ACC112 (cell line): ENCODE results near the gene HPSE.
"Not testable (repeated sequence)": the region's sequence is repeated elsewhere in the genome, so short reads cannot be mapped to it uniquely, and the experiment has no call there.

Source experiments
- H2AFZ ChIP-seq: fragments of 200-600 bp; sonication (generic); one replicate; pipeline ENCODE4 v1.6.0; 2017; ENCODE audit warnings: antibody characterized with exemption, low read length; ENCODE audit not compliant: unreplicated experiment
- H3K27ac ChIP-seq: fragments of 200-600 bp; sonication (generic); 2 replicates; pipeline ENCODE4 v1.5.1; 2014; ENCODE audit warnings: low read depth, mild to moderate bottlenecking, antibody characterized with exemption, low read length, moderate library complexity
- H3K27me3 ChIP-seq: fragments of 200-600 bp; sonication (generic); 2 replicates; pipeline ENCODE4 v1.6.1; 2014; ENCODE audit warnings: mild to moderate bottlenecking, antibody characterized with exemption, low read length, moderate library complexity, mixed read lengths; ENCODE audit not compliant: insufficient read depth
- H3K36me3 ChIP-seq: fragments of 200-600 bp; sonication (generic); 2 replicates; pipeline ENCODE4 v1.6.1; 2016; ENCODE audit warnings: mild to moderate bottlenecking, antibody characterized with exemption, low read length, moderate library complexity, mixed read lengths; ENCODE audit not compliant: insufficient read depth
- H3K4me1 ChIP-seq: fragments of 200-600 bp; sonication (generic); one replicate; pipeline ENCODE4 v1.6.1; 2016; ENCODE audit warnings: low read length, mixed read lengths; ENCODE audit not compliant: insufficient read depth, unreplicated experiment, control insufficient read depth
- H3K4me3 ChIP-seq: fragments of 200-600 bp; sonication (generic); 2 replicates; pipeline ENCODE4 v1.5.1; 2014; ENCODE audit warnings: mild to moderate bottlenecking, low read depth, low read length
- H3K79me2 ChIP-seq: fragments of 200-600 bp; sonication (generic); one replicate; pipeline ENCODE4 v1.6.0; 2016; ENCODE audit warnings: low read length; ENCODE audit not compliant: control insufficient read depth, unreplicated experiment, insufficient read depth

Gene HPSE

DNA sequence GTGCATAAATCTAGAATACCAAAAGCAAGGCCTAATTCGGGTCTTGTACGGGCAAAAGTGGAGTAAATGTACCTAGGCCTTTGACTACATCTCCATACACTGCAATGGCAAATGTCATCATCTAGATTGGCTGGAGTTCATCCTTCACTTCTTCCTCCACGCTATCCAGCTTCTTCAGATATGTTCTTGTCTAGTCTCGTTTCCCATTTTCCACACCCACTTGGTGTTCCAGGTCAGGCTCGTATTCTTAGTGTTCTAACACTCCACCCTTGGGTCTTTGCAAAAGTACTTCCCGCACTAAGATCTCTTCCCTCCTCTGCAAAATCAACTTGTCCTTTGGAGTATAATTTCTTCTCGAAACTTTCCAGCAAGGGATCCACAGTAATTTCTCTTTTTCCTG is 51.5 kb downstream of the HPSE start:
- Histone ChIP-seq H3K27ac (no peak overlapping the region), H3K4me1 (peaks cover 28% of the 10 kb centered on the region), H3K79me2 (peaks cover 26% of the 10 kb centered on the region), H3K27me3 (no peaks in the 10 kb centered on the region), H3K36me3 (peaks cover 3% of the 10 kb centered on the region; the same call in 1 of the 2 replicates), H2AFZ (no peak overlapping the region), H3K4me3 (peak overlapping the region; percentile 82)

DNA sequence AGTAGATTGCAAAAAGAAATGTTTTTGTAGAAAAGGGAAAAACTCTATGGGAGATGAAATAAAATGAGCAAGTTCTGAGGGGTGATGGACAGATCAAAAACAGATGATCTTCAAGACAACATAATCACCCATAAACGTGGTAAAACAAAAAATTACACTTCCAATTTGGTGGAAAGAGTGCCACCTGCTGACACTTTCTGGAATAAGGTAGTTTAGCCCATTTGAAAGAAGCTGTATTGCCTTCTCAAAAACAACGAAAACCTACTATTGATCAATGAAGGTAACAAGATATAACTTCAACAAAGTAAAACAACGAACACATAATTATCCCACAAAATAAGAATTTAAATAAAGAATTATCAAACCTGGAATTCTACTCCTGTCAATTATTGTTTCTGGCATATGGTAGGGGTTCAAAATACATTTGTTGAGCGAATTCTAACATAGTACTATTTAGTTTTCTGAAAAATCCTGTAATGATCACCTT is 52.6 kb downstream of the HPSE start:
- no peak overlapping the region for H2AFZ ChIP-seq
- peaks cover 26% of the 10 kb centered on the region for H3K79me2 ChIP-seq
- H3K4me1 ChIP-seq = peaks cover 28% of the 10 kb centered on the region
- no peak overlapping the region for H3K27ac ChIP-seq
- no peaks in the 10 kb centered on the region for H3K27me3 ChIP-seq
- H3K4me3 ChIP-seq = peak overlapping the region; percentile 22
- H3K36me3 ChIP-seq = peaks cover 3% of the 10 kb centered on the region; the same call in 1 of the 2 replicates

DNA sequence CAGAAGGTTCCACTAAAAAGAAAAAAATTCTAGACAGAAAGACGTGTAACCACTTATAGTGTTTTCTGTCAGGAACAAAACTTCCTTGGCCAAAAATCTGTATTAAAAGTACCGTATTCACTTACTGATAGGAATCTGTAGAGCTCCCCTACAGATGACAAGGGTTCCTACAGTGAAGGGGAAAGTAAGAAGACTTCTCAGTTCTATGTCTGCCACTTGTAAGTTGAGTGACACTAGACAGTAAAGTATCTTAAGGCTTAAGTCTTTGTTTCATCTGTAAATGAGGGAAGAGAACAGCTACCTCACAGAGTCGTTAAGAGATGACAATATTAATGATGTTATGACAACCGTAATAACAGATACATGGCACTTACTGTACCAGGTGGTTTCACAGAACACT is 53.3 kb downstream of the HPSE start:
- H3K4me3 ChIP-seq = peak overlapping the region; percentile 22
- H2AFZ ChIP-seq = no peak overlapping the region
- no peak overlapping the region for H3K27ac ChIP-seq
- peaks cover 3% of the 10 kb centered on the region; the same call in 1 of the 2 replicates for H3K36me3 ChIP-seq
- H3K4me1 ChIP-seq = peaks cover 28% of the 10 kb centered on the region
- peaks cover 26% of the 10 kb centered on the region for H3K79me2 ChIP-seq
- no peaks in the 10 kb centered on the region for H3K27me3 ChIP-seq

DNA sequence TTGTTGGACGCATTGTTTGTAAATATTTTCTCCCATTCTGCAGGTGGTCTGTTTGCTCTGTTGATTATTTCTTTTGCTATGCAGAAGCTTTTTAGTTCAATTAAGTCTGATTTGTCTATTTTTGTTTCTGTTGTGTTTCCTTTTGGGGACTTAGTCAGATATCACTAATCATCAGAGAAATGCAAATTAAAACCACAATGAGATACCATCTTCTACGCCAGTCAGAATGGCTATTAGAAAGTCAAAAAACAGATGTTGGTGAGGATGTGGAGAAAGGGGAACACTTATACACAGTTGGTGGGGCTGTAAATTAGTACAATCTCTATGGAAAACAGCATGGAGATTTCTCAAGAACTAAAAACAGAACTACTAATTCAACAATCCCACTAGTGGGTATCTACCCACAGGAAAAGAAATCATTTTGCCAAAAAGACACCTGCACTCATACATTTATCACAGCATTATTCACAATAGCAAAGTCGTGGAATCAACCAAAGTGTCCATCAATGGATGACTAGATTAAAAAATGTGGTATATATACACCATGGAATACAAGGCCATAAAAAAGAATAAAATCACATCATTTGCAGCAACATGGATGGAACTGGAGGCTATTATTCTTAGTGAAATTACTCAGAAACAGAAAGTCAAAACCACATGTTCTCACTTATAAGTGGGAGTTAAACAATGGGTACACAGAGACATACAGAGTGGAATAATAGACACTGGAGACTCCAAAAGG is 58.2 kb downstream of the HPSE start:
- no peaks in the 10 kb centered on the region for H3K27me3 ChIP-seq
- peaks cover 6% of the 10 kb centered on the region for H3K79me2 ChIP-seq
- H3K4me1 ChIP-seq = peaks cover 6% of the 10 kb centered on the region
- no peak overlapping the region for H3K4me3 ChIP-seq
- H3K27ac ChIP-seq = no peak overlapping the region
- H2AFZ ChIP-seq = no peak overlapping the region
- peaks cover 12% of the 10 kb centered on the region for H3K36me3 ChIP-seq

DNA sequence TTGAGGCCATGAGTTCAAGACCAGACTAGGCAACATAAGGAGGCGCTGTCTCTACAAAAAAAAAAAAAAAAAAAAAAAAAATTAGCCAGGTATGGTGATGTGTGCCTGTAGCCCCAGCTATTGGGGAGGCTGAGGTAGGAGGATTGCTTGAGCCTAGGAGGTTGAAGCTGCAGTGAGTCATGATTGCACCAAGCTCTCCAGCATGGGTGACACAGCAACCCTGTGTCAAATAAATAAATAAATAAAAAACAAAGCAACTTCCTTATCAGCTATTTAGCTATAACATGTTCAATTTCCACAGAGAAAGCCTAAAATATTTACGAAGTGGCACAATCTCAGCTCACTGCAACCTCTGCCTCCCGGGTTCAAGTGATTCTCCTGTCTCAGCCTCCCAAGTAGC is 60.7 kb downstream of the HPSE start:
- not testable (repeated sequence) for H2AFZ ChIP-seq, H3K27ac ChIP-seq, H3K4me3 ChIP-seq, H3K79me2 ChIP-seq, H3K27me3 ChIP-seq
- Histone ChIP-seq H3K36me3 (peaks cover 12% of the 10 kb centered on the region), H3K4me1 (peaks cover 11% of the 10 kb centered on the region)

DNA sequence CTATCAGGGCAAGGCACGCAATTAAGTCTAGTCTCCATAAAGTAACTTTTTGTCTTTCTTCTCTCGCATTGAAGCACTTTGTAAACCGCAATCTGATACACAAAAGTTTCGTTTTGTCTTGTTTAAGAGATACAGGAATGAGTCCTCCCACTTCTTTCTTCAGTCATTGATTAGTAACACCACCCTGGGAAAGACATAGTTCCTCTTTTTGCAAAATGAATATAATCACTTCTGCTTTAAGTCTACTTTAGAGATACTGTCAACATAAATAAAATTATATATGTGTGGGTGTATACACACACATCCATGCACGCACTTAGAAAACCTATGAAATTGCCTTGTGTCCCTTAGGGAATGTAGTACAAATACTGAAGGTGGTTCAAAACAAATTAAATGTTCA is 61.7 kb downstream of the HPSE start:
- H3K27ac ChIP-seq = no peak overlapping the region
- H3K4me3 ChIP-seq = no peak overlapping the region
- no peaks in the 10 kb centered on the region for H3K79me2 ChIP-seq
- H2AFZ ChIP-seq = no peak overlapping the region
- H3K36me3 ChIP-seq = peaks cover 9% of the 10 kb centered on the region
- H3K27me3 ChIP-seq = no peaks in the 10 kb centered on the region
- peaks cover 21% of the 10 kb centered on the region for H3K4me1 ChIP-seq

DNA sequence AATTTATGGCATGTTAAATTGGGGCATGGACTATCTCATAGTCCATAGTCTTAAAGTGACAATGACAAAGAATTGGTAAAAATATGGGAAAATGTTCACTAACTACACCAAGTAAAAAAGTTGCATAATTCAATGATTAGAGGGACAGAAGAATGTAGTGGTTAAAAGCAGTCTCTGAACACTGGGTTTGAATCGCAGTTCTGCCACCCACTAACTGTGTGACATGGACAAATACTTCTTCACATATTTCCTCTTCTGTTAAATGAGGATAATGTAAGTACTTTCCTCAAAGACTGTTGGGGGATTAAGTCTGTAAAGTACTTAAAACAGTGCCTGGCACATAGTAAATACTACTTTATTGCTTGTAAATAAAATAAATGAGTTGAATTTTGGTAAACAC is 65.4 kb downstream of the HPSE start:
- H3K4me3 ChIP-seq = no peak overlapping the region
- no peak overlapping the region for H2AFZ ChIP-seq
- H3K27me3 ChIP-seq = no peaks in the 10 kb centered on the region
- no peaks in the 10 kb centered on the region for H3K79me2 ChIP-seq
- H3K36me3 ChIP-seq = peaks cover 9% of the 10 kb centered on the region
- H3K27ac ChIP-seq = peak overlapping the region; percentile 15; the same call in 1 of the 2 replicates
- peaks cover 37% of the 10 kb centered on the region for H3K4me1 ChIP-seq

DNA sequence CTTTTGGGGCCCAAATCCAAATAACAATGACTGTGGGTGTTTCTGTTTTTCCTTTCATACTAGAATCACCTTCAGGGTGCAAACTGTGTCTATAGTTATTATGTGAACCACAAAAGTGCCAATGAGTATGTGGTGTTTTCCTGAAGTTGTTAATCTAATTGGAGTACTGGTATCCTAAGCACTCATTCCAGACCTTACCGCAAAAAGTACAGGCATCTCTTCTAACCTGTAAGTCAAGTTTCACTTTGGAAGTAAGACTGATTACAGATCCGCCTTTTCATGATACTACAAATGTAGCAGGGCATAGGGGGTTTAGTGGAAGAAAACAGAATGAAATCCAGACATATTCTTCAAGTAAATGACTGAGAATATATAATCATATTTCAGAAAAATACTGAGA is 66.2 kb downstream of the HPSE start:
- peaks cover 9% of the 10 kb centered on the region for H3K36me3 ChIP-seq
- no peaks in the 10 kb centered on the region for H3K27me3 ChIP-seq
- peaks cover 37% of the 10 kb centered on the region for H3K4me1 ChIP-seq
- H2AFZ ChIP-seq = no peak overlapping the region
- peak overlapping the region; percentile 5; the same call in 1 of the 2 replicates for H3K4me3 ChIP-seq
- H3K27ac ChIP-seq = peak overlapping the region; percentile 71
- no peaks in the 10 kb centered on the region for H3K79me2 ChIP-seq

DNA sequence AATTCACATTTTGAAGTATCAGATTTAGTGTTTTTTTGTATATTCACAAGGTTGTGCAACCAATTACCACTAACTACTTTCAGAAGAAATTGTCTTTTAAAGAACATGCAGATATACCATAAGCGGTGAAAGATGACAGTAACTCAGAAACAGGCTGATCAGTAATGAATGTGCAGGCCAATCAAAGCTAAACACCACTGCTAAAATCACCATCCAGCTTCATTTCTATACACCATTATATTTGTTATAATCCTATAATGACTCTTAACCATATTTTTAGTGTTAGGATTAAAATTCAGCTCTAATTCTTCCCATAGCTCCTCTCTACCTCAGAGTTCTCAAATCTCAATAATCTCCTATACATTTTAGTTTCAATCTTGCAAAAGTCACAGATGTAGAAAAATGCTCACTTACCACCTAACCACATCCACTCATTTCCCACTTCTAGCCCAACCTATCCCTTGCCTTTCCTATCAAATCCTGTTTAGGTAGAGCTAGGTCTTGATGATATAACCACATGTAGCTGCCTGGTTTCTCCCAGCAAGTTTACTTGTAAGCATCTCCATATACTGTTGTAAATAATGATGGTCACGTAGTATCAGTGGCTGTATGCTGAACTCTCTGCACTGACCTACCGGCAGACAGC is 66.7 kb downstream of the HPSE start:
- peaks cover 37% of the 10 kb centered on the region for H3K4me1 ChIP-seq
- no peaks in the 10 kb centered on the region for H3K27me3 ChIP-seq
- no peak overlapping the region for H2AFZ ChIP-seq
- no peaks in the 10 kb centered on the region for H3K79me2 ChIP-seq
- peak overlapping the region; percentile 71 for H3K27ac ChIP-seq
- H3K4me3 ChIP-seq = peak overlapping the region; percentile 5; the same call in 1 of the 2 replicates
- peaks cover 9% of the 10 kb centered on the region for H3K36me3 ChIP-seq

DNA sequence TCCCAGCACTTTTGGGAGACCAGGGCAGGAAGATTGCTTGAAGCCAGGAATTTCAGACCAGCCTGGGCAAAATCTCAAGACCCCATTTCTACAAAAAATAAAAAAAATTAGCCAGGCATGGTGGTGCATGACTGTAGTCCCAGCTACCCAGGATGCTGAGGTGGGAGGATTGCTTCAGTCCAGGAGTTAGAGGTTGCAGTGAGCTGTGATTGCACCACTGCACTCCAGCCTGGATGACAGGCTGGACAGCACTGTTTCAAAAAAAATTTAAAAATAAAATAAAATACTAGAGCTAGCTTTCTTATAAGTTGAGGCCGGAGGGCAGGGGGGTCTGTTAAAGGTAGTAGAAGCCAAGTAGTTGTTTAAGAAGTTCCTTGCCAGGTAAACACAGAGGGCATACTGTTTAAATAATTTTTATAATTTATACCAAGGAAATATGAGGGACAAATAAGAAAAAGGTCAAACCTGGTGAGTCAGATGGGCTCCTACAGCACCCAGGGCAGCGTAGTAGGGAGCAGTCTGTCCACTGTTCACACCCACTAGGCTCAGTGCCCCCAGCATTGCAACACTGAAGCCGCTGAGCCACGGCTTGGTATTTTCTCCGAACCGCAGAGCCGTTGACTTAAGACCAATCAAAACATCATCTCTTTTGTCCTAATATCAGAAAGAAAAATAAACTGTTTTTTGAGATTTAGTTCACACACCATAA is 67.4 kb downstream of the HPSE start:
- Histone ChIP-seq H3K4me1 (peaks cover 37% of the 10 kb centered on the region), H3K79me2 (no peaks in the 10 kb centered on the region), H3K36me3 (0 out of 2 replicates have a peak, but pooled peaks cover 4% of the 10 kb centered on the region), H3K27me3 (no peaks in the 10 kb centered on the region), H3K27ac (peak overlapping the region; percentile 71), H3K4me3 (peak overlapping the region; percentile 5; the same call in 1 of the 2 replicates), H2AFZ (no peak overlapping the region)
